ENCODE data around the gene MRPL39. TPM values are rescaled to one million over a fixed set of nuclear protein-coding genes. Genes with fewer than 3 reads are reported as not detected.

MRPL39 gene
- total RNA-seq, 4 donors from 2014 or later: 10.3 to 55.1 (median 21.6) TPM

DNA sequence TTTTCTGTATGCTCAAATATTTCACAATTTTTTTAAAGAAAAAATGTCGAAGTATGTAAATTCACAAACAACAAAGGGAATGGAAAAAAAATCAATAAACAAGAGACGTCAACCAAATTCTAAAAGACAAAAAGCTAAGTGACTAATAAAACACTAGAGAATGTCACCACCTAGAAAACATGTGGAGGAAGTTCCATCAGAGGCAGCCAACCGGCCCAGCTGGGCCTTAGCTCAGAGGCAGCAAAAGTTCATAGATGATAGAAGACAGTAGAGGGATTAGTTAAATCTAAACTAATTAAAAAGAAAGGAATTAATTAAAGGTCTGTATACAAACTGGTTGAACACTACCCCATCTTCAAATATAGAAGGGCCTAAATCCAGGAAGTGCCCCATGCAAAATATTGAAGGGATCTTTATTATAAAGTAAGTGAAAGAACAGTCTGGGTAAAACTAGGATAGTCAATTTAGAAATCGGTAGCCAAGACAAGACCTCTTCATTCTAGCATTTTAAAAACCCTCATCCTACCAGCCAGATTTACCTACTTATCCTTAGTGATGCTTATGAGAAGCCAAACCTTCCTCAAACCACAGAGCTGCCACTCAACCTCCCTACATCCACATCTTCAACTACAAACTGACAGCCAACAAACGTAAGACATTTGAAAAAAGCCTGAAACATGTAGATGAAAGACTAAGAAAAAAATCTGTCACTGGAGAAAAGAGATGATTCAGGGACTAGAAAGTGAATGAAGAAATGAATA, 23.7 kb downstream of the MRPL39 start:
- intact Hi-C loops (cut with DNase I; ENCODE audit: low total_unique reads): no loop called here
- no peak for DNase-seq
- H3K27ac ChIP-seq: no peak overlapping the region
- peaks cover 0 to 3% of the 10 kb centered on the region in 2 donors for H3K36me3 ChIP-seq
- H3K4me3 ChIP-seq: no peak overlapping the region
- H3K9me3 ChIP-seq: no peaks in the 10 kb centered on the region
- H3K4me1 ChIP-seq: no peaks in the 10 kb centered on the region
- TF ChIP-seq POLR2A (IDR thresholded peaks at IDR 0.05): no peak
- TF ChIP-seq, protein P1, sequence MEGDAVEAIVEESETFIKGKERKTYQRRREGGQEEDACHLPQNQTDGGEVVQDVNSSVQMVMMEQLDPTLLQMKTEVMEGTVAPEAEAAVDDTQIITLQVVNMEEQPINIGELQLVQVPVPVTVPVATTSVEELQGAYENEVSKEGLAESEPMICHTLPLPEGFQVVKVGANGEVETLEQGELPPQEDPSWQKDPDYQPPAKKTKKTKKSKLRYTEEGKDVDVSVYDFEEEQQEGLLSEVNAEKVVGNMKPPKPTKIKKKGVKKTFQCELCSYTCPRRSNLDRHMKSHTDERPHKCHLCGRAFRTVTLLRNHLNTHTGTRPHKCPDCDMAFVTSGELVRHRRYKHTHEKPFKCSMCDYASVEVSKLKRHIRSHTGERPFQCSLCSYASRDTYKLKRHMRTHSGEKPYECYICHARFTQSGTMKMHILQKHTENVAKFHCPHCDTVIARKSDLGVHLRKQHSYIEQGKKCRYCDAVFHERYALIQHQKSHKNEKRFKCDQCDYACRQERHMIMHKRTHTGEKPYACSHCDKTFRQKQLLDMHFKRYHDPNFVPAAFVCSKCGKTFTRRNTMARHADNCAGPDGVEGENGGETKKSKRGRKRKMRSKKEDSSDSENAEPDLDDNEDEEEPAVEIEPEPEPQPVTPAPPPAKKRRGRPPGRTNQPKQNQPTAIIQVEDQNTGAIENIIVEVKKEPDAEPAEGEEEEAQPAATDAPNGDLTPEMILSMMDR (IDR thresholded peaks at IDR 0.05): no peak
- H3K27me3 ChIP-seq: no peaks in the 10 kb centered on the region

DNA sequence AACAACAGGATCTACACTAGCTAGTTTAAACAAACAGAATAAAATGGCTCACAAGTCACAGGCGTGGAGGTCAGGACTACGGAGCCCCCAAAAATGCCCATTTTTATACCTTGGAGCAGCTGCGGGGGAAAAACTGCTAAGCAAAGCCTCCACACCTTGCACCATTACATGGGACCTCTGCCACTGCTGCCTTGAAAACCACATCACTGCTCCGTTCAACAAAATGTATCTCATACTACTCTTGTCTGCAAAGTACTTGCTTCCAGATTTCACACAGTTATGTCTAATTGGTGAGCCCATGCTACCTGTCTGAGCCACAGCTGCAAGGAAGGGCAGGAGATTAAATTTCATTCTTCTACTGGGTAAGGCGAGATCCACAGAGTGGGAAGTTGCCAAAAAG, 24.4 kb downstream of the MRPL39 start:
- no peak for TF ChIP-seq POLR2A (IDR thresholded peaks at IDR 0.05)
- TF ChIP-seq, protein P1 (IDR thresholded peaks at IDR 0.05): no peak
- Histone ChIP-seq H3K4me1 (no peaks in the 10 kb centered on the region), H3K27ac (no peak overlapping the region), H3K9me3 (no peaks in the 10 kb centered on the region), H3K27me3 (no peaks in the 10 kb centered on the region), H3K36me3 (peaks cover 0 to 3% of the 10 kb centered on the region in 2 donors), H3K4me3 (no peak overlapping the region)
- no peak for DNase-seq
- intact Hi-C loops (cut with DNase I; ENCODE audit: low total_unique reads): no loop called here

DNA sequence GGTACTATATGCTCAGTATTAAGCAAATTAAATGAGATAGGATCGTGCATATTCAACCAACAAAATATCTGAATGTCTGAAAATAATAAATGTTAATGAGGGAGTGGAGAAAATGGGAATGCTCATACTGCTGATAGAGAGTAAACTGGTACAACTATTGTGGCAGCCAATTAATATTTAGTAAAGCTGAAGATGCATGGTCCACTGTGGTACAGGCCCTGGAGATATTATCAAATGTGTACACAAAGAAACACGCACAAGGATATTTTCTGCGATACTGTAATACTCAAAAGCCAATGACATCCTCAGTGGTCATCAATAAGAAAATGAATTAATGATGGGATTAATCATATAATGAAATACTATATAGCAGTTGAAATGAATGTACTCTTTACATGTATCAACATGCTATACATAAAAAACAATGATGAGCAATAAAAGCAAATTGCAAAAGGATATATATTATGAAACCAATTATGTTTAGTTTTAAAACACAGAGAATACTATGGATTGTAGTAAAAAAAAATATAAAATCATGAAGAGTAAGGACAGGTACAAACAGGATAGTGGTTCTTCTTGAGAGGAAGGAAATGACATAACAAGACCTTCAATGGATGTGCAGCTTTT, 25.0 kb downstream of the MRPL39 start:
- no peak for DNase-seq
- Histone ChIP-seq H3K27me3 (no peaks in the 10 kb centered on the region), H3K27ac (no peak overlapping the region), H3K36me3 (peaks cover 0 to 3% of the 10 kb centered on the region in 2 donors), H3K4me1 (no peaks in the 10 kb centered on the region), H3K4me3 (no peak overlapping the region), H3K9me3 (no peaks in the 10 kb centered on the region)
- intact Hi-C loops (cut with DNase I; ENCODE audit: low total_unique reads): no loop called here
- TF ChIP-seq, protein P1 (IDR thresholded peaks at IDR 0.05): no peak
- TF ChIP-seq POLR2A (IDR thresholded peaks at IDR 0.05): no peak

DNA sequence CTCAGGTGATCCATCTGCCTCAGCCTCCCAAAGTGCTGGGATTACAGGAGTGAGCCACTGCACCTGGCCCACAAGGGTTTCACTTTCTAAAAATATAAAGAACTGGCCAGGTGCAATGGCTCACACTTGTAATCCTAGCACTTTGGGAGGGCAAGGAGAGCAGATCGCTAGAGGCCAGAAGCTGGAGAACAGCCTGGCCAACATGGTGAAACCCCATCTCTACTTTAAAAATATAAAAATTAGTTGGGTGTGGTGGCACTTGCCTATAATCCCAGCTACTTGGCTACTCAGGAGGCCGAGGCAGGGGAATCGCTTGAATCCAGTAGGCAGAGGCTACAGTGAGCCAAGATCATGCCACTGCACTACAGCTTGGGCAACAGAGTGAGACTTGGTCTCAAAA, 25.7 kb downstream of the MRPL39 start:
- Histone ChIP-seq H3K9me3 (no peaks in the 10 kb centered on the region), H3K27me3 (no peaks in the 10 kb centered on the region), H3K27ac (no peak overlapping the region), H3K4me1 (no peaks in the 10 kb centered on the region), H3K36me3 (peaks cover 0 to 3% of the 10 kb centered on the region in 2 donors), H3K4me3 (no peak overlapping the region)
- intact Hi-C loops (cut with DNase I; ENCODE audit: low total_unique reads): no loop called here
- DNase-seq: no peak
- TF ChIP-seq POLR2A (IDR thresholded peaks at IDR 0.05): no peak
- TF ChIP-seq, protein P1 (IDR thresholded peaks at IDR 0.05): no peak

DNA sequence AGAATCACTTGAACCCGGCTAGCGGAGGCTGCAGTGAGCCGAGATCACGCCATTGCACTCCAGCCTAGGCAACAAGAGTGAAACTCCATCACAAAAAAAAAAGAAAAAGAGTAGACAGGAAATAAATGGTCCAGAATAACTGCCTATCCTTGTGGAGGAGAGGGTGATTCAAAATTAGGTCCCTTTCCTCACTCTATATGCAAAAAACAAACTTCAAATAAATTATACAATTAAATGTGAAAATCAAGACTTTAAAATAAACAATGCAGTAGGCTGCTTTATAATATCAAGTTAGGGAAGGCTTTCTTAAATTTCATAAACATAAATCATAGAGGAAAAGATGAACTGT, 26.4 kb downstream of the MRPL39 start:
- no peak for DNase-seq
- intact Hi-C loops (cut with DNase I; ENCODE audit: low total_unique reads): no loop called here
- no peaks in the 10 kb centered on the region for H3K9me3 ChIP-seq
- H3K27ac ChIP-seq: no peak overlapping the region
- H3K27me3 ChIP-seq: no peaks in the 10 kb centered on the region
- TF ChIP-seq POLR2A (IDR thresholded peaks at IDR 0.05): no peak
- TF ChIP-seq, protein P1 (IDR thresholded peaks at IDR 0.05): no peak
- peaks cover 0 to 3% of the 10 kb centered on the region in 2 donors for H3K36me3 ChIP-seq
- H3K4me3 ChIP-seq: no peak overlapping the region
- no peaks in the 10 kb centered on the region for H3K4me1 ChIP-seq

All from uterus (tissue), 4 donors.